Type B pancreatic cell (in vitro differentiated cells): ENCODE measurements around the gene SERPINB10. TPM values are rescaled to one million over a fixed set of nuclear protein-coding genes. Genes with fewer than 3 reads are reported as not detected.
"Not testable (repeated sequence)": the region's sequence is repeated elsewhere in the genome, so short reads cannot be mapped to it uniquely, and the experiment has no call there.

Experiments
- DNase-seq: peaks from one replicate; pipeline ENCODE4 v3.0.0; 2021; ENCODE audit warnings: mixed read lengths; ENCODE audit not compliant: unreplicated experiment; ENCODE audit errors: extremely low spot score
- H3K27ac Mint-ChIP-seq: 2 replicates; pipeline ENCODE4 v1.8.0; 2021; ENCODE audit warnings: mild to moderate bottlenecking, mixed read lengths
- H3K27me3 Mint-ChIP-seq: 2 replicates; pipeline ENCODE4 v1.8.0; 2021; ENCODE audit warnings: mixed read lengths
- H3K36me3 Mint-ChIP-seq: 2 replicates; pipeline ENCODE4 v1.8.0; 2021; ENCODE audit warnings: mixed read lengths
- H3K4me1 Mint-ChIP-seq: one replicate; pipeline ENCODE4 v1.8.0; 2021; ENCODE audit warnings: mixed read lengths; ENCODE audit not compliant: unreplicated experiment
- H3K4me3 Mint-ChIP-seq: 2 replicates; pipeline ENCODE4 v1.8.0; 2021; ENCODE audit warnings: mild to moderate bottlenecking, mixed read lengths
- H3K9me3 Mint-ChIP-seq: 2 replicates; pipeline ENCODE4 v1.8.0; 2021; ENCODE audit warnings: mixed read lengths
- total RNA-seq: library from RNA; stranded (reverse); gene quantifications from 2 replicates; pipeline ENCODE4 v1.2.1, GENCODE V29; 2021; ENCODE audit warnings: low replicate concordance
- TF ChIP-seq, protein P1 (sequence below): fragments of 200-600 bp; sonication (generic); conservative IDR thresholded peaks from 2 replicates; pipeline ENCODE4 v1.5.0; 2021; ENCODE audit warnings: antibody characterized with exemption, mild to moderate bottlenecking

The SERPINB10 gene
- total RNA-seq, 1 donor from 2014 or later, result not detected

DNA sequence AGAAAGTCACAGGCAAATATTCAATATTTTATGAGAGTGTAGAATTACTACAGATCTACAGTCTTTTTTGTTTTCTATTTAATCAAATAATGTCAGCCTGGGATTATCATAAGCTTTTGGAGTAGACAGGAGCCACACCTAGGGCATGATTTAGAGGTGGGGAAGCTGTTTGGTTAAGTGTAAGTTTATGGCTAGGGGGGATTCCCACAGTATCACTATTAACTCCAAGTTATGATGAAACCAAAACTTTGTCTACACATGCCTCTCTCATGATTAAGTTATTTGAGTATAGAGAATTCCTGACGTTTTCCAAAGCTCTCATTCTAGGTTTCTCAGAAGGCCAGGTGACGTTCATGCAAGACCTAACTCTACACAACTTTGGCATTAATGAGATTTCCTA, 2.1 kb downstream of the SERPINB10 start:
- TF ChIP-seq, protein P1, sequence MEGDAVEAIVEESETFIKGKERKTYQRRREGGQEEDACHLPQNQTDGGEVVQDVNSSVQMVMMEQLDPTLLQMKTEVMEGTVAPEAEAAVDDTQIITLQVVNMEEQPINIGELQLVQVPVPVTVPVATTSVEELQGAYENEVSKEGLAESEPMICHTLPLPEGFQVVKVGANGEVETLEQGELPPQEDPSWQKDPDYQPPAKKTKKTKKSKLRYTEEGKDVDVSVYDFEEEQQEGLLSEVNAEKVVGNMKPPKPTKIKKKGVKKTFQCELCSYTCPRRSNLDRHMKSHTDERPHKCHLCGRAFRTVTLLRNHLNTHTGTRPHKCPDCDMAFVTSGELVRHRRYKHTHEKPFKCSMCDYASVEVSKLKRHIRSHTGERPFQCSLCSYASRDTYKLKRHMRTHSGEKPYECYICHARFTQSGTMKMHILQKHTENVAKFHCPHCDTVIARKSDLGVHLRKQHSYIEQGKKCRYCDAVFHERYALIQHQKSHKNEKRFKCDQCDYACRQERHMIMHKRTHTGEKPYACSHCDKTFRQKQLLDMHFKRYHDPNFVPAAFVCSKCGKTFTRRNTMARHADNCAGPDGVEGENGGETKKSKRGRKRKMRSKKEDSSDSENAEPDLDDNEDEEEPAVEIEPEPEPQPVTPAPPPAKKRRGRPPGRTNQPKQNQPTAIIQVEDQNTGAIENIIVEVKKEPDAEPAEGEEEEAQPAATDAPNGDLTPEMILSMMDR, result no peak
- H3K27ac Mint-ChIP-seq, result no peak overlapping the region
- peaks cover 7% of the 10 kb centered on the region for H3K9me3 Mint-ChIP-seq
- peaks cover 13% of the 10 kb centered on the region for H3K27me3 Mint-ChIP-seq
- H3K4me3 Mint-ChIP-seq, result no peak overlapping the region
- no peaks in the 10 kb centered on the region for H3K4me1 Mint-ChIP-seq
- H3K36me3 Mint-ChIP-seq, result no peaks in the 10 kb centered on the region
- no peak for DNase-seq

DNA sequence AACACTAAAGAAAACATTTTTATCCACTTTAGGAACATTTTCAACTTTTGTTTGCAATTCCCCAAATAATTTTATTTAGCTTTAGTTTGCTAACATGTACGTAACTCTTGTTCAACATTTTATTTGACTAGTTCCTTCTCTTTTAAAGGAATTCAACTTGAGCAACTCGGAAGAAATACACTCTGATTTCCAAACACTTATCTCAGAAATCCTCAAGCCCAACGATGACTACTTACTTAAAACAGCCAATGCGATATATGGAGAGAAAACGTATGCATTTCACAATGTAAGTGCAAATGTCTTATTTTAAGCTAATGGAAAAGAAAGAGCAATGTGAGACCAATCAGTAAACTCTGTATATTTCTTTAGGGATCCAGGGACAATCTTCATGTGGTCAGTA, 10.1 kb downstream of the SERPINB10 start:
- Mint-ChIP-seq H3K27me3 (peaks cover 13% of the 10 kb centered on the region), H3K4me3 (no peak overlapping the region)

DNA sequence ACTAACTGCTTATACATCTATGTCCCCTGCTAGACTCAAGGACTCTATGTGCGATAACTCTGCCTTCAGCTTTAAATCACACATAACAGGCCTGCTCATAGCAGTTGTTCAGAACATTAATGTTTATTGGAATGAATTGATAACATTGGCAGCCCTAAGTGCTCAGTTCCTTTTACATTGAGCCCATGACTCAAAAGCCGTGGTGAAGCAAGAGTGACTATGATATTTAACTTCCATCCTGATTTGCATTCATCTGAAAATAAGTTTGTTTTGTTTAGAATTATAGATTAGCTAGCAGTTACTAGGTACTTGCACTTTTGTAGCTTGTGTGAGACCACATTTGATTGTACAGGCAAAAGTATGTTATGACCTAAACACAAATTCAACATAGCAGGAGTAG, 14.3 kb downstream of the SERPINB10 start:
- Mint-ChIP-seq H3K36me3 (no peaks in the 10 kb centered on the region), H3K27me3 (peaks cover 10% of the 10 kb centered on the region), H3K27ac (no peak overlapping the region), H3K4me3 (no peak overlapping the region), H3K4me1 (no peaks in the 10 kb centered on the region), H3K9me3 (no peaks in the 10 kb centered on the region)
- DNase-seq, result no peak
- TF ChIP-seq, protein P1, result no peak

More for the DNA sequence above, 10.1 kb downstream of the SERPINB10 start:
- H3K27ac Mint-ChIP-seq, result no peak overlapping the region
- no peaks in the 10 kb centered on the region for H3K36me3 Mint-ChIP-seq
- TF ChIP-seq, protein P1, result no peak
- DNase-seq, result no peak
- no peaks in the 10 kb centered on the region for H3K9me3 Mint-ChIP-seq
- no peaks in the 10 kb centered on the region for H3K4me1 Mint-ChIP-seq

DNA sequence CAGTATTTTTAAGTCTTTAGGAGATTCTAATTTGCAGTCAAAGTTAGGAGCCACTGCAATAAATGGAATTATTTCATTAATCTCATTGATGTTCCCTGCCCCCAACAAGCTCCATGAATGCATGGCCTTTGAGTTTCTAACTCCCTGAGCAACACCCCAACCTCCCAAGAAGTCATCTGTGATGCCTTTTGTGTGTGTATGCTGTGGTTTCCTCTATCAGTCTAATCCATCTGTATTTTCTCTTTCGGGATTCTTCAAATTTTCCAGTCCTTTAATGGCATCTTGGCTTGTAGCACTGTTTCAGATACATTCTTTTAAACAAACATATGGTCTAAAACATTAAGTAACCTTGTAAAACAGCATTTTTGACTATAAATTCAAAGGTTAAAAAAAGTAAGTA, 16.8 kb downstream of the SERPINB10 start:
- Mint-ChIP-seq H3K27ac (no peak overlapping the region), H3K27me3 (peaks cover 7% of the 10 kb centered on the region), H3K36me3 (no peaks in the 10 kb centered on the region), H3K9me3 (no peaks in the 10 kb centered on the region), H3K4me1 (no peaks in the 10 kb centered on the region), H3K4me3 (no peak overlapping the region)
- TF ChIP-seq, protein P1, result no peak
- no peak for DNase-seq

DNA sequence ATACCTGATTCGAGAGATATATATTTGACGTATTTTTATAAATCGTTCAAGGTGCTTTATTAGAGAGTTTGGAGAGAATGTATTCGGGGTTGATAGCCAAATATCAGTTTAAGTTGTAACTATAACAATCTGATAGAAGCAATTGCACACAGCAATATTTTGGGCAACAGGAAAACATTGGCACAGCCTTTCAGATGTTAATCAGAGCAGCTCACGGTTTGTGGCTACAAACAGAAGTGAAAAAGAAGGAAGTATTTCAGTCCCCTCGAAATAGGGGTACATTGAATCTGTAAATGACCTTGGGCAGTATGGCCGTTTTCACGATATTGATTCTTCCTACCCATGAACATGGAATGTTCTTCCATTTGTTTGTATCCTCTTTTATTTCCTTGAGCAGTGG, 20.6 kb downstream of the SERPINB10 start:
- Mint-ChIP-seq H3K9me3 (no peaks in the 10 kb centered on the region), H3K27ac (no peak overlapping the region), H3K27me3 (peaks cover 3% of the 10 kb centered on the region), H3K4me1 (no peaks in the 10 kb centered on the region), H3K4me3 (no peak overlapping the region), H3K36me3 (no peaks in the 10 kb centered on the region)
- DNase-seq, result no peak
- TF ChIP-seq, protein P1, result no peak

DNA sequence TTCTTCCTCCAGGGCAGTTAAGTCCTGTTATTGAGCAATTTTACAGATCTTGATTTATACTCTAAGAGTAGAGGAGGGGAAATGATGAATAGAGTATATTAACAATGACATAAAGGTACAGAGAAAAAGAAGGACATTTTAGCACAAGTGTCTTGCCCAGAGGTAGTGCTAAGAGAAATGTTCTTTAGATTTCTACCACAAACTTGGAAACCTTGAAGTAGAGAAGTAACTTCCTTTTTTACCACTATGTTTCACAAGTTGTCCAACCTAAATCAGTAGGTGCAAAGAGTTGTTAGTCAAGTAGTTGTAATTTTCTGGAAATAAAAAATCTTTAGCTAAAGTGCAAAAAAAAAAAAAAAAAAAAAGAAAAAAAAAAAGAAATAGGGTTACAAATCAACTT, 21.6 kb downstream of the SERPINB10 start:
- H3K27me3 Mint-ChIP-seq, H3K9me3 Mint-ChIP-seq, H3K4me3 Mint-ChIP-seq, H3K4me1 Mint-ChIP-seq, DNase-seq, H3K36me3 Mint-ChIP-seq, H3K27ac Mint-ChIP-seq: not testable (repeated sequence)
